ENCODE data around the gene NINJ1. TPM values are rescaled to one million over a fixed set of nuclear protein-coding genes. Genes with fewer than 3 reads are reported as not detected.

The NINJ1 gene
- polyA plus RNA-seq, 1 donor: 26.4 TPM

- no peak for DNase-seq (ENCODE audit: low read depth)
These were observed 45.9 kb downstream of the NINJ1 start for GRCh38 chr9:93087971-93088655.

- no peak for DNase-seq (ENCODE audit: low read depth)
These were observed 47.4 kb downstream of the NINJ1 start for GRCh38 chr9:93086447-93087224.

DNA sequence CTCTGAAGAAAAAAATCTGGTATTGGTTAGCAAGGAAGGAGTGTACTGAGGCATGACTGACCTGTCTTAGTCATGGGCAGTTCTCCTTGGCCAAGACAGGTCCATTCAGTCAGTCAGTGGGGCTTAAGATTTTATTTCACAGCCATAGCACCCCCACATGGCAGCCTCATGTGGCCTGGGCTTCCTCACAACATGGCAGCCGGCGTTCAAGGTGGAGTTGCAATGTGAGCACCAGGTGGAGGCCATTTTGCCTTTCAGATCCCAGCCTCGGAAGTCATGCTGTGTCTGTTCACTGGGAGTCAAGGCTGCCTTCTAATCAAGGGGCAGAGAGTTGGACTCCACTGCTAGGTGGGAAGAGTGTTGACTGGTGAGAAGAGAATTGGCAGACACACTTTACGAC lies 48.4 kb downstream of the NINJ1 start:
- no peak for DNase-seq (ENCODE audit: low read depth)

GRCh38 chr9:93084471-93084881 lies 49.6 kb downstream of the NINJ1 start:
- no peak for DNase-seq (ENCODE audit: low read depth)

DNA sequence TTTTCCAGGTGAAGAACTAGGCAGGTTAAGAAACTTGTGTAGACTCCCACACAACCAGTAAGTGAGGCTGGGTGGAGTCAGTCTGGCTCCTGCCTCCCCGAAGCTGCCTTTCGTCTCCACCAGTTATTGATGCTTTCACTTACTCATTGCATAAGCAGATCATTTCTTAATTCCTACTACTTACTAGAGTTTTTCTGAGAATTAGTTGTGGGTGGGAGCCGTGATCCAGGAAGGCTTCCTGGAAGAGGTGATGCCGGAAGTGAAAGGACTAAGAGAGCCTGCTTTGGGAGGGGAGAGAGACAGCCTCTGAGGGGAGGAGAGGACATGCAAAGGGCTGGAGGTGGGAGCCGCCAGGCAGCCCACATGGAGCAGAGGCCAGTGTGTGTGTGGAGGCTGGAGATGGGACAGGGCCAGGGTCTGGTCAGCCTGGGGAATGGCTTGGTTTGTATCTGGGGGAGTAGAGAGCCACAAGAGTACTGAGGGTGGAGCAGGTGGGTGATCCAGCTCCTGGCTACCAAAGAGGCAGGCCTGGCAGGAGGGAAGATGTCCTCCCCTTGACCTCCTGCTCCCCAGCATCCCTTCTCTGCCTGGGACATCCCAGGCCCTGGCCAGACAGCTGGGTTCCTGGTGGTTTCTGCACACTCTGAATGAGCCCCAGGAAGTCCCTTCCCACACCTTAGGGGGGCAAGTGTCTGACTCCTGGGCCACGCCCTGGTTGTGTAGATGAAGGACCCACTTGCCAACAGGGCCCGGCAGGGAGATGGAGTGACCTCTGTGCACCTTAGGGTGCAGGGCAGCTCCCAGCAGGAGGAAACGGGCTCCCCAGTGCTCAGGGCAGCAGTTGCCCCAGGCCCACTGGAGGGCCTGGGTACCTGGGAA lies 50.2 kb downstream of the NINJ1 start:
- DNase-seq (ENCODE audit: low read depth): no peak

DNA sequence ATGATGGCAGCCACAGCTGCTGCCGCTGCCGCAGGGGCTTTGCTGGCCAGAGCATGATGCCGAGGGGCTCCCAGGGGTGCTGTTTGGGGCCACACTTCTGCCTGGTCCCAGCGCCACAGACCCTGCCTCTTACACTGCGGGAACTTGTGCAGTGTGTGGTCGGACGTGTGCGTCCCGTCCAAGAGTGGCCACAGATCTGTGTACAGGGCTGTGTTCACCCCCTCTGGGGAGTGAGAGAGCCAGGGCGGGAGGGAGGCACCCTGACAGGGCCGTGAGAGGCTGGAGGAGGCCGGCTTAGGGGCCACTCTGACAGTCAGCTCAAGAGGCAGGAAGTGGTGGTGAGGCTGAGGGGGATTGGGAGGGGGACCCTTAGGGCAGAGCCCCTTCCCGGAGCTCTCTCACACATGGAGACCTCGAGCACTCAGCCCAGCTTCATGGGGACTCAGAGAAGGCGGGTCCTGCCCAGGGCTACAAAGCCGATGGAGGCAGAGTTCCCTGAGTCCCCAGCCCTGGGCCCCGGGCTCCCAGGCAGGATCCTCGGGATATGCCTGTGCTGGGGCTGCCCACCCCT lies 51.1 kb downstream of the NINJ1 start:
- no peak for DNase-seq (ENCODE audit: low read depth)

DNA sequence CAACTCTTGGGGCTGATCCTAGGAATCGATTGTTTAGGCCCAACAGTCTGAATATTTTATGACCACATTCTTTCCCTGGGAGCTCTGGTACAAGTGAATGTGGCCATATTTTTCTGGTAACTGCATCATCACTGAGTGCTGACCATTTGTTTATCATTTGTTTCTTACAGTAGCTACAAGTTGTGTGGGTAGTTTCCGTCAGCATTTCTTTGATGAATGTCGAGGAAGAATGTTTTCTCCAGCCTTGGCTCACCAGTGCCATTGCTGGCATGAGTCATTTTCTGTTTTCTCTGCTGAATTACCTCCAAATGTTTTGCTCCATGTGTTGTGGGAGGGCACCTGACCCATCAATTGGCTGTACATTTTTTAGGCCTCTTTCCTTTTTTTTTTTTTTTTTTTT lies 52.1 kb downstream of the NINJ1 start:
- no peak for DNase-seq (ENCODE audit: low read depth)

GRCh38 chr9:93081081-93081529 lies 52.9 kb downstream of the NINJ1 start:
- no peak for DNase-seq (ENCODE audit: low read depth)

- DNase-seq (ENCODE audit: low read depth): no peak
These were observed 53.6 kb downstream of the NINJ1 start for GRCh38 chr9:93080406-93080805.

- DNase-seq (ENCODE audit: low read depth): no peak
These were observed 54.7 kb downstream of the NINJ1 start for GRCh38 chr9:93079371-93079770.

DNA sequence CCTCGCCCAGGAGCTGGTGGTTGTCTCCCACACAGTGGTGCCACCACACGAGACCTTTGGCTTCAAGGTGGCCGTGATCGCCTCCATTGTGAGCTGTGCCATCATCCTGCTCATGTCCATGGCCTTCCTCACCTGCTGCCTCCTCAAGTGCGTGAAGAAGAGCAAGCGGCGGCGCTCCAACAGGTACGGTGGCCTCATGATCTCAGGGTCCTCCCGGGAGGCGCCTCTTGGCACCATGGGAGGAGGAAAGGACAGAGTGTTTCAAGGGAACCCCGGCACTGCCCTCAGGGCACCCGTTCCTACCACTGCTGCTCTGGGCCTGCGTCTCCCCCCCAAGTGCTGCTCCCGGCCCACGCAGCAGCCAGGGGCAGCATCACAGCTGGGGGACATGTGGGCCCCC lies 56.2 kb downstream of the NINJ1 start:
- no peak for DNase-seq (ENCODE audit: low read depth)

DNA sequence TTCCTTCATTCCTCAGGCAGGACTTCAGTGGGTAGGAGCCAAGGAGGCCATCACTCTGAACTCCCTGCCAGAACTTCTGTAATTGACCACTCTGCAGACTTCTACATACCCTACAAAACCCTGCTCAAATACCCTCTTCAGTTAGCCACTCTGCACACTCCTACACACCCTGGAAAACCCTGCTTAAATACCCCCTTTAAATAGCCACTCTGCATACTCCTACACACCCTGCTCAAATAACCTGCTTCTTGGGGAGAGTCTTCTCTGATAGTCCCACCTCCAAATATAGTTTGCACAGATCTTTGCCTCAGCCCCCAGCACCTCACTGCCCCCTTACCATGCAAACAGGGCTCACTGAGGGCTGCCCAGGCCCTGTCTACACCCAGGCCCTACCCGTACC lies 56.7 kb downstream of the NINJ1 start:
- DNase-seq (ENCODE audit: low read depth): no peak

DNA sequence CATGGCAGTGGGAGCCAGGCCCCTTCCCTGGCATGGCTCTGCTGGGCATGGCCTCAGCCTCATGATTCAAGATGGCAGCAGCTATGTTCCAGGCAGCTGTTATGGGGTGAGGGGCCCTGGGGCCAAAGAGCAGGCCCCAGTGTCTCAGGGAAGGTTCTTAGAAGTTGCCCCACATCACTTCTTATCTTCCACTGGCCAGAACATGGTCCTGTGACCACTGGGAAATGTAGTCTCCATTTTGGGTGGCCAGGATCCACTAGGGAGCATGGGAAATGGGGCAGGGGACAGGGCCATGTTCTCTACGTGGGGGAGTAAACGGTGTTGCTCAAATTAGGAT lies 57.3 kb downstream of the NINJ1 start:
- DNase-seq (ENCODE audit: low read depth): no peak

DNA sequence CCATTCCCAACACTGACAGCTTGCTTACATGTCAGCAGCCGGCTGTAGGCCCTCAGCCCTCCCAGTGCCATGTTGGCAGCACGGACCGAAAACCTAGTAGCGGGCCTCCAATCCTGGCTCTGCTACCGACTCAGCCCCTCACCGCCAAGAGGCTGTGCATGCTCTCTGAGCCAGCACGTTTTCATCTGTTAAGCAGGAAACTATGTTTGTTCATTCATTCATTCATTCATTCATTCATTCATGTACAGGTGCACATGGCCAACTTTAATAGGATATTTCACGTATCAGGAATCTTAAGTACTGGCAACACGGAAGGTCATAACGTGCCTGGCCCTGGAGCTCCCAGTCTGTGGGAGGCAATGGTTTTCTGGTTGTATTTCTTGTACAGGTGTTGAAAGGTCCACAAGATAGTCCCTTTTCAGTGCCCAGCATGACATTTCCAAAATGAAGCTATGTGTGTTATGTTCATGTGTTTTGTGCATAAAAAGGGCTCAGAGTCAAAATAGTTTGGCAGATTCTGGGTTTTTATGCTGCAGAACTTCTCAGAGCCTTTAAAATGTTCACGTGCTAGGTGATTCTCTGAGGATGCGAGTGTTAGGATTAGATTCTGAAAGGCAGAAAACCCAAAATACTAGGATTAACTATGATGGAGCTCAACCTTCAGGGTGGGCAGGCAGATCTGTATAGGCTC lies 57.8 kb downstream of the NINJ1 start:
- DNase-seq (ENCODE audit: low read depth): no peak

- no peak for DNase-seq (ENCODE audit: low read depth)
These were observed 61.7 kb downstream of the NINJ1 start for GRCh38 chr9:93072383-93072795.

Other genes with a start within 250 kb of the NINJ1 start
- gene FGD3, start 186.7 kb downstream of the NINJ1 start, polyA plus RNA-seq (ENCODE audit: insufficient read length): 3.8 TPM
- 3.3 TPM for gene SUSD3, start 75.5 kb downstream of the NINJ1 start, polyA plus RNA-seq (ENCODE audit: insufficient read length)
- gene CARD19, start 38.0 kb downstream of the NINJ1 start, polyA plus RNA-seq (ENCODE audit: insufficient read length): 38.5 TPM
- 16.4 TPM for gene WNK2, start 49.9 kb upstream of the NINJ1 start, polyA plus RNA-seq (ENCODE audit: insufficient read length)

All from forelimb muscle (tissue), 1 donor.